Muscle of back (tissue), 11 donors: ENCODE data around the gene PARD3. TPM values are rescaled to one million over a fixed set of nuclear protein-coding genes. Genes with fewer than 3 reads are reported as not detected.
A peak's percentile ranks its signal among the peaks of the same experiment; 100 is the strongest.
"Not testable (repeated sequence)": the region's sequence is repeated elsewhere in the genome, so short reads cannot be mapped to it uniquely, and the experiment has no call there.

Source experiments
- DNase-seq, 3 donors: peaks; one replicate each; pipeline versions ENCODE4 v3.0.0 to v3.0.0-alpha.2; 2013
- polyA plus RNA-seq, 10 donors: library from polyadenylated mRNA; unstranded; fragments of 120-200 nt; gene quantifications; one replicate each; pipeline ENCODE4 v1.2.1, GENCODE V29; 2013; ENCODE audit not compliant: insufficient read length in 10 of 10

PARD3 gene
- polyA plus RNA-seq, 10 donors, result 35.1 to 55.3 (median 41.4) TPM

DNA sequence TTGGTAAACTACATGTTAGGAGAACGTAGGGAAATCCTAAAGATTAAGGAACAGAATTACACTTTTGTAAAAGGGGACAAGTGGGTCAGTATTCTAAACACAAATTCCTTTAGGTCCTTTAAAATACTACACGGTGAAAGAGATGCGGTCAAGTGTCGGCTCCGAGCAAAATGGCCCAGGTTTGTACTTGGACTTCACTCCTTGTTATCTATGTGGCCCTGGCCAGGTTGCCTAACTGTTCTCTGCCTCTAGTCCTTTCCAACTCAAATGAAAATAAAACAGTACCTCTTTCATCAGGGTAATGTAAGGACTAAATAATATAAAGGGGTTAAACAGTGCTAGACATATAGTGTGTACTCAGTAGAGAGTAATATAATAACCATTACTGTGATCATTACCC lies 344.8 kb downstream of the PARD3 start:
- DNase-seq, result no peak

DNA sequence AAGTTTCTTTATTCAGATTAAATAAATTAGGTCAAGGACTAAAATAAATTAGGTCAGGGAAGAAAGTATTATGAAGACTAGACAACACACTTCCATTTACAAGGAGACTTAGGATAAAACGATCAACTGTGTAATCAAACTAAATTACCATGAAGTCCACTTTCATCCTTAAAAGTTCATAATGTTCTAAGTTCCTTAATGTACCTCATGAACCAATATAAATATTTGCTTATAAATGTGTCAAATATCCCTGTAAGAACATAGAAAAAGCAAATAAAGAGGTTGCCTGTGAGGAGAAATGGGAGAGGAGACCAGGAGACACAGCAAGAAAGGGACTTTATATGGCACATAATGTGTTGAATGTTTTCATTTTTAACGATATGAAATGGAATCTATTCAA lies 345.6 kb downstream of the PARD3 start:
- no peak for DNase-seq

GRCh38 chr10:34467902-34468301 lies 347.2 kb downstream of the PARD3 start:
- DNase-seq, result no peak

DNA sequence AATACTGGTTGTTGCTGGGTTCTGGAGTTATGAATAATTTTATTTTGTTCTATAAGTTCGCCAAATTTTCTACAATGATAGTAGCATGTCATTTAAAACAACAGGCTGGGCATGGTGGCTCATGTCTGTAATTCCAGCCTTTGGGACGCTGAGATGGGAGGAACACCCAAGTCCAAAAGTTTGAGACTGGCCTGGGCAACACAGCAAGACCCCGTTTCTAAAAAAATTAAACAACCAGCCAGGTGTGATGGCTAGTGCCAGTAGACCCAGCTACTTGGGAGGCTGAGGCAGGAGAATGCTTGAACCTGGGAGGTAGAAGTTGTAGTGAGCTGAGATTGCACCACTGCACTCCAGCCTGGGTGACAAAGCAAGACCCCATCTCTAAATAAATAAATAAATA lies 347.7 kb downstream of the PARD3 start:
- DNase-seq, result no peak

- no peak for DNase-seq
Measured at GRCh38 chr10:34465678-34466077, 349.4 kb downstream of the PARD3 start.

DNA sequence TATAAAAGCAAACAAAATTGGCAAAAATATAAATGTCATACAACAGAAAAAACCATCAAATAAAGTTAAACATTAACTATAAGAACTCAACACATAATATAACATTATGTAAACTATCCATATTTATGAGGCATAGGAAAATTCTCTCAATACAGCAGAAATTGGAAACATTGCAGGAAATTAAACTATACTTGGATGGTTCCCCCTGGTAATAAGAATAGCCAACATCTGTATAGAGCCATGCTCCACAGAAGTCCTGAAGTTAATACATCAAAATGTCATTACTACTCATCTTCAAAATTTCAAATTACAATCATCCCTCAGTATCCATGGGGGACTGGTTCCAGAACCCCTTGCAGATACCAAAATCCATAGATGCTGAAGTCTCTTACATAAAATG lies 350.5 kb downstream of the PARD3 start:
- DNase-seq, result peak in 1 of 3 donors; percentile 70

DNA sequence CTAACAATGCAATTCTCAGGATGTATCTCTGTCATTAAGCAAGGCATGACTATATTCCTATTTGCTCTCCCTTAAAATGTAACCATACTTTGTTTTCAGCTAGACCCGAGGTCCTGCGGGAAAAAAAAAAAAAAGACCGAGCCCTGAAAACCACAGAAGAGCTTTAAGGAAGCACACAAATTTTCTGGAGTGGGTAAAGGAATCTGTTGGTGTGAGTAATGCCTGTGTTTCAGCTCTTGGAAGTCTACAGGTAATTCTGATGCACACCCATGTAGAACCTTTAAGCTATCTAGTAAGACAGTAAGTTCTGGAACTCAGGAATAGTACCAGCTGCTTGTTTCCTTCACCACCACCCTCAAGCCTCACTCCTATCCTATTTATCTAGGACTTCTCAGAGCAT lies 351.1 kb downstream of the PARD3 start:
- DNase-seq, result no peak

- no peak for DNase-seq
Measured at GRCh38 chr10:34462993-34463392, 352.1 kb downstream of the PARD3 start.

GRCh38 chr10:34462056-34462455 lies 353.0 kb downstream of the PARD3 start:
- DNase-seq, result peak in 2 of 3 donors; percentile 25 to 63

DNA sequence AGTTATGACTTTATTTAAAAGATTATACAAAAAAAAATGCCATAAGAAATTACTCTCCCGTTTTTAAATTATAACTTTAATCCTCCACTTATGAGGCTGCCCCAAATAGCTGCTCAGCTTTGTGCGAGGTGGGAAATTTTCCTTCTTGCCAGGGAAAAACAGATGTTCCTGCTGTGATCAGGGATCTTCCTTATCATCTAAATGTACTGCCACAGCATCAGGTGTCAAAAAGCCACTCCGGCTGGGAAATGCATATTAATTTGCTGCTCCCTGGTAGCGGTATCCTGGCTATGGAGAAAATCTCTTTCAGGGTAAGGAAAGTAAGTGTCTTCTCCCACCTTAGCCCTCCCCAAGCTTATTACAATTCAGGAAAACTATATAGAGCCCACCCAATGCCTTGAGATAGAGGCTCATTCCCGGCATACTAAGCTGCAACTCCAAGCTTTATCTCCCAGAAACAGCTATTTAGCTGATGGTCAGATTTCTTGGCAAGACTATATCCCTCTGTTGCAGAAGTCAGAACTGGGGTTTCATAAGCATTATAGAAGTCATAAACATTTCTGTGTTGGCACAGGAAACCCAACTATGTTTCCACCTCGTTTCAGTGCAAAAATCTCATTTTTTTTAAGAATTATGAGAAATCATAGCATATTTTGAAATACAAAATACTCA lies 360.4 kb downstream of the PARD3 start:
- peak in 1 of 3 donors; percentile 36 for DNase-seq

DNA sequence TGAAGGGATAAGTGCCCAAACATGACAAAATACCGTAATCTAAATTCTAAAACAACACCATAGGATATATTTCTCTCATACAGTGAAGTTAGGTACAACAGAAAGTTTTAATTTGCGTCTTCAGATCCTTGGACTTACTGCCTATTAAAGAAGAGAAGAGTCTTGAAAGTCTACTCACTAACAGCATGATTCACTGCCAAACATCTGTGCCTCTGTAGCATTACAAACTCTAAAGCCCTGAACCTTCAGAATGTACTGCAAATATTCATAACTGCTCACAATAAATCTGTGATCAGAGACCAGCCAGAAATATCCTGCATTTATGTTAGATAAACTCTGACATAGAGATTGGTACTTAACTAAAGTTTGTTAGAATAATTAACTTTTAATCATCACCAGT lies 365.3 kb downstream of the PARD3 start:
- DNase-seq, result peak; percentile 49 to 81 (median 53)

- DNase-seq, result no peak
Measured at GRCh38 chr10:34446049-34446448, 369.0 kb downstream of the PARD3 start.

- no peak for DNase-seq
Measured at GRCh38 chr10:34444223-34445183, 370.6 kb downstream of the PARD3 start.

DNA sequence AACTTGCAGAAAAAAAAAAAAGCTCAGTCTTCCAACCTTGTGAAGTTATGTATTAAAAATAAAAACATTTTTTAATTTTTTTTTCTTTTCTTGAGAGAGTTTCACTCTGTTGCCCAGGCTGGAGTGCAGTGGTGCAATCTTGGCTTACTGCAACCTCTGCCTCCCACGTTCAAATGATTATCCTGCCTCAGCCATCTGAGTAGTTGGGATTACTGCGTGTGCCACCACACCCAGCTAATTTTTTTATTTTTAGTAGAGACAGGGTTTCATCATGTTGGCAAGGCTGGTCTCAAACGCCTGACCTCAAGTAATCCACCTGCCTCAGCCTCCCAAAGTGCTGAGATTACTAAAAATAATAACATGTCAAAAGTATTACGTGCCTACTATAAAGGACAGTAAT lies 375.7 kb downstream of the PARD3 start:
- DNase-seq, result not testable (repeated sequence)

DNA sequence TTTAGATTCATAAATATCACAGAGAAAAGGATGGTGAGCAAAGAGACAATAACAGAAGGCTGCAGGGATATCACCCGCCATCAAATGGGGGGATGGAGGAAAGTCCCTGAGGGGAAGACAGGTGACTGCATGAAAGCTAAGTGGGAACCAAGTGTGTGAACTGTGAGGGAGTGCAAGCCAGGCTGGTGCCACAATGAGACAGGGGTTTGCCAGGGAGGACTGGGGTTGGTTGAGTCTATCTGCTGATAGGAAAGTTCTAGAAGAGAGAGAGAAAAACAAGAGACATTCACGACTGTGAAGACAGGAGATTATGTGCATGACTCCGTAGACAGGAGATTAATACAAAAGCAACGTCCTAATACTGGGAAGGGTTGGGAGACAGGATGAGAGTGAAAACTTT lies 376.4 kb downstream of the PARD3 start:
- no peak for DNase-seq

DNA sequence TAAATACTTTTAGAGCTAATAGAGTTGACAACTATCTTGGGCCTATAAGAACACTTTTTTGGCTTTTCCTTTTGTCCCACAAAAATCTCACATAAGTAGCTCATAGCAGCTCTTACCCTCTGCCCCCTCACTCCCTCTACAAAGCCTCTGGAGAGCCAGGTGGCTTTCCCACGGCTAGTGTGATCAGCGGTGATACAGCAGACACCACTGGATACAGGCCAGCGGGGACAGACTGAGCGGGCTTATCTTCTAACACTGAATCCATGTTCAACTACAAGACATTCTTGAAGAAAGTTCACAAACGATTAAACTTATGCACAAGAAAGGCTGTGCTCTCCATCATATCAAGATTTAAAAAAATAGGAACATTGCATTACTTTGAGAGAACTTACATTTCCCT lies 377.2 kb downstream of the PARD3 start:
- no peak for DNase-seq

GRCh38 chr10:34434119-34434594 lies 380.9 kb downstream of the PARD3 start:
- peak; percentile 45 to 67 (median 54) for DNase-seq

DNA sequence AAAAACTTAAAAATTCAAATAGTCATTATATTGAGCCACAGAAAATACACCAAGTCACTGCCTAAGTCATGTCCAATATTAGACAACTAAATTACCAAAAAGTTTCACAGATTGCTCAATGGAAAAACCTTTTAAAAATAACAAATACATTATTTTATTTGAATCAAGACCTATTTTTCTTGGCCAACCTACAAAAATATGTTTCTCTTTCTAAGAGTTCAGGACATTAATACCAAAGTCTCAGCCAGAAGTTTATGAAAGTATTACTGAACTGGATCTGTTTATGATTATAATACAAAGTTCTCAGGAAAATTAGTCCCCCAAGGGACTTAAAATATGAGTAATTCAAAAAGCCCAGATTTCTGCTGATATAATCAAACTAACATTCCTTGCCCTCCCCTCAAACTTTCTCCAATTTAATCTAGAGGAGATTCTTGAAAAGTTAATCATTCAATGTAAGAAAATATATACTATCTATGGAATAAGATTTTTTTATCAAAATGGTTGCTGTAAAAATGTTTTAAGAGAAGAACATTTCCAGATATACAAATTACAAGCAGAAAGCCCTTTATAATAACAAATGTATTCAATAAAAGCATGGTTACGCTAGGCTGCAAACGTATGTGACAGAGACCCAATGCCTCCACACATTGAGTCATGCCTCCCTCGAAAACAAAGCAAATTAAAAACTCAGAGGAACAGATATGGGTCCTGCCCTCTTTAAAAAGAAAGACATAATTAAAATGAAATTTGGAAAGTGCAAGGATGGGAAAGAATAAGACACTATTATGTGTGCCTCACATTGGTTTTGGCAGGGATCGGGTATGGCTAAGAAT lies 381.6 kb downstream of the PARD3 start:
- DNase-seq, result peak; percentile 71 to 90 (median 84)

DNA sequence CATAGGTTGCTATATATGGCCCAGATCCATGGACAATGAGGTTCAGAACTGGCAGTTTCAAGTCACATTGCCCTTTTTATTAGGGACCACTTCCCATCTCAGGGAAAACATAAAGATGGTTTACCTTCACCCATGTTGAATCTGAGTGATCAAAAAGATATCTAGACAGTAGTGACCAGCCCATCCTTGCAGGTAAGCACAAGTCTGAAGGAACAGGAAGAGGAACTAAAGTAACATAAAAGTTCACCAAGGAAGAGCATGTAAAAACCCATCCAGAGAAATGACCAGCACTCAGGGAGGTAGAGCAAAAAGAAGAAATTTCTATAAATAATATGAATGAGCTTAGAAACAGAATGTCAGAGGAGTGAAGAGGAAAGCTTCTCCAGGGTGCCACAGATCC lies 382.5 kb downstream of the PARD3 start:
- no peak for DNase-seq

DNA sequence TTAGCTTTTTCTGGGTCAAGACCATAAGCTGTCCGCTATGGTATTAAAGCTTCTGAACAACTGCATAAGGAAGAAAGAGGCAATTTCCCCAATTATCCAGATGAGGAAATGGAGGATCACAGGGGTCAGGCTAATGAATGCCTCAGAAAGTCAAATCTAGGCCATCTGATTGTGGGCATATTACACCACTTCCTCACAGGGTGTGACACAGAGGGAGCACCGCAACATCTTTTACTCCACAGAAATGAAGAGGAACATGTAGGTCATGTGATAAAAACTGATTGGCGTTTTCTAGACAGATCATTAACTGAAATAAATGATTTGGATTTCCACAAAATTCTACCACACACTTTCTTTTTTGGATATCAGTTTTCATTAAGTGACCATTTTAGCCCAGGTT lies 384.4 kb downstream of the PARD3 start:
- no peak for DNase-seq

DNA sequence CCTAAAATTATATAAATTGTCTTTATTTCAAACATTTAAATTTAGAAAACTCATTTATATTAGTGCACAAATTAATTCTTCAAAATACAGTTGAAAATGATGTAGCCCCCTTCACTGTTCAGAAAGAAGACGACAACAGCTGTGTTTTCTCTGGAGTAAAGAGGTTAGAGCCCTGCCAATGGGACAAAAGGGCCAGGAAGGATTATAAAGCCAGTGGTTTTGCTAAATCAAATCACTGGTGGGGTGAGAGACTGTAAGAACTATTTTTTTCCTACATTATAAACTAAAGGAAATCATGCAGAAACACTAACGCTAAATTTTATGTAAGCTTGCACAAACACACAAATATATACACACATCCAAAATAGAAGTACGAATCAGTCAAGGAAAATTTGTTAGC lies 386.6 kb downstream of the PARD3 start:
- no peak for DNase-seq

DNA sequence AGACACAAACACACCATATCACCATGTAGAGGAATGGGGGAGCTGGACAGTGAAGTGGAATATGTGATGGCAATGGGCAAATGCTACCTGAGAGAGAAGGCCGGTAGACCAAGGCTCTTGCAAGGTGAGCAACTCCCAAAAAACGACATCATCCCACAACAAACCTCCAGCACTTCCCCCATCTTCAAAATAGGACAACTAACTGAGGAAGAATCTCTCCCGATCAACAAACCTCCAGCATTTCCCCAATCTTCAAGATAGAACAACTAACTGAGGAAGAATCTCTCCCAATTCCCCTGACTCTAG lies 387.2 kb downstream of the PARD3 start:
- no peak for DNase-seq
